BJ (cell line): Measurements from ENCODE around the gene MAPKAP1. TPM values are rescaled to one million over a fixed set of nuclear protein-coding genes. Genes with fewer than 3 reads are reported as not detected.

Source experiments
- CTCF ChIA-PET: fragments of 350-600 bp; formaldehyde crosslinking; extraction: SDS; loops from one replicate; lab custom pipeline; 2021; ENCODE audit warnings: antibody characterized with exemption, inconsistent platforms; lab: Yijun Ruan, JAX
- POLR2A ChIA-PET: fragments of 300-600 bp; sonication (Branson Sonifier 250); formaldehyde crosslinking; extraction: SDS; loops from one replicate; lab custom pipeline; 2021; ENCODE audit warnings: antibody characterized with exemption; lab: Charles Lee
- DNase-seq: peaks from one replicate; pipeline ENCODE4 v3.0.0-alpha.2; 2011; ENCODE audit warnings: low read depth
- H3K27me3 ChIP-seq: 2 replicates; pipeline ENCODE4 v1.6.0; 2011; ENCODE audit warnings: low read length; ENCODE audit not compliant: control insufficient read depth, insufficient read depth
- H3K36me3 ChIP-seq: 2 replicates; pipeline ENCODE4 v1.5.1; 2011; ENCODE audit warnings: low read length; ENCODE audit not compliant: control insufficient read depth, insufficient read depth
- H3K4me3 ChIP-seq: 2 replicates; pipeline ENCODE4 v1.5.1; 2011; ENCODE audit warnings: low read depth, mild to moderate bottlenecking, control low read depth, low read length
- CTCF ChIP-seq: IDR thresholded peaks from 2 replicates; pipeline ENCODE4 v1.5.1; 2011; ENCODE audit warnings: low read depth, mild to moderate bottlenecking, control low read depth, inconsistent platforms, low read length, moderate library complexity; ENCODE audit not compliant: insufficient read depth
- polyA plus RNA-seq: library from polyadenylated mRNA; depleted of rRNA; stranded (reverse); fragments of >200 nt; gene quantifications from 2 replicates; pipeline ENCODE4 v1.2.3, GENCODE V29; 2011

Gene MAPKAP1
- polyA plus RNA-seq, 1 experiment, result 113 TPM

- no peak for DNase-seq
- CTCF ChIA-PET, result no interaction called here
- POLR2A ChIA-PET, result no interaction called here
- no peak for TF ChIP-seq CTCF
- Histone ChIP-seq H3K36me3 (no peaks in the 10 kb centered on the region), H3K4me3 (no peak overlapping the region), H3K27me3 (no peaks in the 10 kb centered on the region)
These were observed 58.7 kb downstream of the MAPKAP1 start for GRCh38 chr9:125648294-125648693.

DNA sequence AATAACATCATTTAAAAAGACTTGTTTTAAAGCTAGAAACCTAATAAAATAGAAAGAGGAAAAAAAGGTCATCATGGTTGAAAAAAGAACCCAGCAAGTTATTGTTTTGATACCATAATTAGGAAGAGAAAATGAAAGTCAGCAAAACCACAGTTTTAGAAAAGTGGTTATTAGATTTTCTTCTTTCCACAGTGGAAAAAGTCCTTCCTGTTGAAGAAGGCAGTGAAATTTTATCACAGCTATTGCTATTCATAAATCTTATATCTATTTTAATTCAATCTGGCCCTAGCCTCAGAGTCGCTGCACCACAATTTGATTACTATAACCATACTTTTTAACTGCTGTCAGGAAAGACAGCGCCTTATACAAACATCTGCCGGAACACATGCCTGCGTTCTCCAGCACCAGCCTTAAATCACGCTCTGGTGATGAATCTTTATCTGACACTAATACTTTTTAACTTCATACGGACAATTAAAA lies 60.3 kb downstream of the MAPKAP1 start:
- no peak for DNase-seq
- no peak overlapping the region for H3K4me3 ChIP-seq
- POLR2A ChIA-PET, result no interaction called here
- CTCF ChIA-PET, result interaction anchor here (0.7 to 1.1 kb wide), 3 partner anchors 14 to 239 kb away, joined by 3 read pairs; no protein-coding TSS in a partner anchor
- no peak for TF ChIP-seq CTCF
- no peaks in the 10 kb centered on the region for H3K27me3 ChIP-seq
- H3K36me3 ChIP-seq, result no peaks in the 10 kb centered on the region

DNA sequence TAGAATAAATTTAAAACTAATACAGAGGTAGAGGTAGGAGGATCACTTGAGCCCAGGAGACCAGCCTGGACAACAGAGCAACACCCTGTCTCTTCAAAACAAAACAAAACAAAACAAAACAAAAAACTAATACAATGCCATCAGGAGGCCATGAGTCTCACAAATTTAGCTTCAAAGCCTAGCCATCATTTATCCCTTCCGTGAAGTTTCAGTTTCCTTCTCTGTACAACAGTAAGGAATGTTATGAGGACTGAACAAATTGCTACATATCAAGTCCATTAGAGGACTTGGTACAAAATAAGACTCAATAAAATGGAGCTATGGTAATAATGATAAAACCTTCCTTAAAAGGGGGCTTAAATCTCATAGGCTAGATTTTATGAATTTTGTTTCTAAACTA lies 60.8 kb downstream of the MAPKAP1 start:
- CTCF ChIA-PET, result interaction anchor here (0.7 to 0.8 kb wide), 2 partner anchors 13 to 31 kb away, joined by 3 read pairs; no protein-coding TSS in a partner anchor
- no peak for DNase-seq
- POLR2A ChIA-PET, result no interaction called here
- Histone ChIP-seq H3K27me3 (no peaks in the 10 kb centered on the region), H3K4me3 (no peak overlapping the region), H3K36me3 (no peaks in the 10 kb centered on the region)
- no peak for TF ChIP-seq CTCF

- CTCF ChIA-PET, result interaction anchor here (0.8 kb wide), 1 partner anchor 8 kb away, joined by 3 read pairs; no protein-coding TSS in a partner anchor
- Histone ChIP-seq H3K36me3 (no peaks in the 10 kb centered on the region), H3K4me3 (no peak overlapping the region), H3K27me3 (no peaks in the 10 kb centered on the region)
- no peak for TF ChIP-seq CTCF
- DNase-seq, result no peak
- POLR2A ChIA-PET, result no interaction called here
These were observed 62.0 kb downstream of the MAPKAP1 start for GRCh38 chr9:125644819-125645507.

DNA sequence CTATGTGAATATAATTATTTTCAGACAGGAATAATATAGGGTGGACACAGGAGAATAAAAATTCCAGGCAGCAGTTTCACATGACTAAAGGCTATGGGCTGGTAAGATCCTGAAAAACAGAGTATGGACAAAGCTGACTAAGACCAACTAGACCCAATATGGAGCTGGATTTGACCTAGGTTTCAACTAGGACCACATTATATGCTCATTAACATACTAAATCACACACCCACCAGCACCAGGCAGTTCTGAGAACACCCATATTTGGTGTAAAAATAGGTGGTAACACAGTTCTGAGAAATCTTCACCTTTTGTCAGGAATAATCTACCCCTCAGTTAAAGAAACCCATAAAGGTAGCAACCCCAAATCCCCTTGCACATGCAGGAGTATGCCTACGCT lies 64.7 kb downstream of the MAPKAP1 start:
- H3K27me3 ChIP-seq, result no peaks in the 10 kb centered on the region
- no peak for TF ChIP-seq CTCF
- CTCF ChIA-PET, result no interaction called here
- H3K4me3 ChIP-seq, result no peak overlapping the region
- POLR2A ChIA-PET, result interaction anchor here (0.7 kb wide), 2 partner anchors 9 to 493 kb away, joined by 3 to 7 read pairs; no protein-coding TSS in a partner anchor
- H3K36me3 ChIP-seq, result no peaks in the 10 kb centered on the region
- DNase-seq, result no peak
